Keratinocyte (primary cell): ENCODE results near the gene TECPR1. TPM values are rescaled to one million over a fixed set of nuclear protein-coding genes. Genes with fewer than 3 reads are reported as not detected.
A peak's percentile ranks its signal among the peaks of the same experiment; 100 is the strongest.

Source experiments
- DNase-seq: peaks from one replicate; pipeline ENCODE4 v3.0.0-alpha.2; 2011; ENCODE audit warnings: low read depth, missing footprints, low spot score
- FAIRE-seq: peaks from 2 replicates; lab custom pipeline; 2011; peaks lifted over from hg19 to GRCh38; lab: Jason Lieb, UNC
- H2AFZ ChIP-seq: 2 replicates; pipeline ENCODE4 v1.6.0; 2012; ENCODE audit warnings: low read length, control low read depth, inconsistent platforms; ENCODE audit not compliant: control insufficient read depth
- H3K27ac ChIP-seq: 2 replicates; pipeline ENCODE4 v1.5.1; 2011; ENCODE audit warnings: low read length; ENCODE audit not compliant: control insufficient read depth, insufficient read depth
- H3K27me3 ChIP-seq: 3 replicates; pipeline ENCODE4 v1.6.0; 2011; ENCODE audit warnings: low read length; ENCODE audit not compliant: control insufficient read depth, insufficient read depth; ENCODE audit errors: extremely low read depth
- H3K36me3 ChIP-seq, 2 experiments: 2 replicates in 1 of 2; 3 replicates in 1 of 2; pipeline ENCODE4 v1.5.1; 2011; ENCODE audit warnings: low read length in 2 of 2, mild to moderate bottlenecking in 1 of 2; ENCODE audit not compliant: control insufficient read depth in 2 of 2, insufficient read depth in 2 of 2; ENCODE audit errors: extremely low read depth in 1 of 2
- H3K4me1 ChIP-seq: 3 replicates; pipeline ENCODE4 v1.5.1; 2011; ENCODE audit warnings: low read length; ENCODE audit not compliant: control insufficient read depth, insufficient read depth; ENCODE audit errors: extremely low read depth
- H3K4me2 ChIP-seq: 3 replicates; pipeline ENCODE4 v1.6.0; 2011; ENCODE audit warnings: low read depth, low read length; ENCODE audit not compliant: control insufficient read depth, insufficient read depth; ENCODE audit errors: extremely low read depth
- H3K4me3 ChIP-seq, 3 experiments: fragments of 200-600 bp in 1 of 3; sonication (generic) in 1 of 3; 2 replicates in 2 of 3; 3 replicates in 1 of 3; pipeline ENCODE4 v1.5.1; 2011 to 2016; ENCODE audit warnings: low read length in 3 of 3, mild to moderate bottlenecking in 3 of 3, control low read depth in 2 of 3, inconsistent platforms in 1 of 3, low read depth in 1 of 3, mixed read lengths in 1 of 3, mixed run types in 1 of 3, moderate library complexity in 1 of 3; ENCODE audit not compliant: control insufficient read depth in 2 of 3, insufficient read depth in 2 of 3; ENCODE audit errors: extremely low read depth in 1 of 3
- H3K79me2 ChIP-seq: 2 replicates; pipeline ENCODE4 v1.6.0; 2012; ENCODE audit warnings: low read length; ENCODE audit not compliant: control insufficient read depth, insufficient read depth
- H3K9ac ChIP-seq: 3 replicates; pipeline ENCODE4 v1.6.0; 2011; ENCODE audit warnings: low read length; ENCODE audit not compliant: control insufficient read depth, insufficient read depth; ENCODE audit errors: extremely low read depth
- H3K9me1 ChIP-seq: 3 replicates; pipeline ENCODE4 v1.6.0; 2011; ENCODE audit warnings: low read length; ENCODE audit not compliant: control insufficient read depth, insufficient read depth; ENCODE audit errors: extremely low read depth
- H3K9me3 ChIP-seq: 2 replicates; pipeline ENCODE4 v1.5.1; 2012; ENCODE audit warnings: low read depth, low read length; ENCODE audit not compliant: control insufficient read depth
- H4K20me1 ChIP-seq: 3 replicates; pipeline ENCODE4 v1.6.0; 2011; ENCODE audit warnings: low read length; ENCODE audit not compliant: control insufficient read depth, insufficient read depth; ENCODE audit errors: extremely low read depth
- EZH2 ChIP-seq: IDR thresholded peaks from one replicate; pipeline ENCODE4 v1.6.1; 2012; ENCODE audit warnings: inconsistent platforms, mild to moderate bottlenecking, low read length, moderate library complexity
- dilution Hi-C: fragments of 300-500 bp; cut with MboI; formaldehyde crosslinking; loops from one replicate; pipeline ENCODE4 v1.7.0; 2020; ENCODE audit warnings: low sequenced_read_pairs; ENCODE audit not compliant: extremely low pct_ligation_motif_present
- polyA plus RNA-seq, 5 experiments: library from polyadenylated mRNA; depleted of rRNA in 3 of 5; stranded (reverse) in 3 of 5; stranded (forward) in 1 of 5; unstranded in 1 of 5; fragments of >200 nt; gene quantifications; 1 replicate in 1 of 5; 2 replicates in 3 of 5; 3 replicates in 1 of 5; pipeline versions ENCODE4 v1.2.1 to v1.2.3, GENCODE V29; 2011 to 2012; ENCODE audit warnings: missing spikeins in 2 of 5, low read depth in 1 of 5, low replicate concordance in 1 of 5
- TF ChIP-seq, protein P1 (sequence below), 3 experiments: IDR thresholded peaks in 1 of 3; conservative IDR thresholded peaks in 1 of 3; optimal IDR thresholded peaks in 1 of 3; 2 replicates in 2 of 3; 3 replicates in 1 of 3; pipeline versions ENCODE3 to v1.5.1; 2011; ENCODE audit warnings: low read length in 3 of 3, mild to moderate bottlenecking in 3 of 3, moderate library complexity in 2 of 3, control low read depth in 1 of 3, inconsistent platforms in 1 of 3; ENCODE audit not compliant: insufficient read depth in 2 of 3; ENCODE audit errors: extremely low read depth in 1 of 3

TECPR1 gene
- polyA plus RNA-seq, 1 donor (not counting 4 experiments of a cell fraction or from before 2014, with no cell fraction given): 2.4 TPM

- no peak for FAIRE-seq
- H4K20me1 ChIP-seq: no peaks in the 10 kb centered on the region
- H3K36me3 ChIP-seq: peaks cover 4 to 12% of the 10 kb centered on the region in 2 experiments
- no peaks in the 10 kb centered on the region for H3K9me3 ChIP-seq
- H3K4me1 ChIP-seq: peaks cover 31% of the 10 kb centered on the region
- TF ChIP-seq, protein P1, sequence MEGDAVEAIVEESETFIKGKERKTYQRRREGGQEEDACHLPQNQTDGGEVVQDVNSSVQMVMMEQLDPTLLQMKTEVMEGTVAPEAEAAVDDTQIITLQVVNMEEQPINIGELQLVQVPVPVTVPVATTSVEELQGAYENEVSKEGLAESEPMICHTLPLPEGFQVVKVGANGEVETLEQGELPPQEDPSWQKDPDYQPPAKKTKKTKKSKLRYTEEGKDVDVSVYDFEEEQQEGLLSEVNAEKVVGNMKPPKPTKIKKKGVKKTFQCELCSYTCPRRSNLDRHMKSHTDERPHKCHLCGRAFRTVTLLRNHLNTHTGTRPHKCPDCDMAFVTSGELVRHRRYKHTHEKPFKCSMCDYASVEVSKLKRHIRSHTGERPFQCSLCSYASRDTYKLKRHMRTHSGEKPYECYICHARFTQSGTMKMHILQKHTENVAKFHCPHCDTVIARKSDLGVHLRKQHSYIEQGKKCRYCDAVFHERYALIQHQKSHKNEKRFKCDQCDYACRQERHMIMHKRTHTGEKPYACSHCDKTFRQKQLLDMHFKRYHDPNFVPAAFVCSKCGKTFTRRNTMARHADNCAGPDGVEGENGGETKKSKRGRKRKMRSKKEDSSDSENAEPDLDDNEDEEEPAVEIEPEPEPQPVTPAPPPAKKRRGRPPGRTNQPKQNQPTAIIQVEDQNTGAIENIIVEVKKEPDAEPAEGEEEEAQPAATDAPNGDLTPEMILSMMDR (optimal IDR thresholded peaks at IDR 0.05 in 1 of 3, IDR thresholded peaks at IDR 0.05 in 1 of 3, conservative IDR thresholded peaks at IDR 0.05 in 1 of 3; ENCODE audit: extremely low read depth in 1 of 3, insufficient read depth in 2 of 3, low read length in 3 of 3): no peak
- no peak for TF ChIP-seq EZH2
- peak within 1 kb of the TSS; percentile 69 to 89 (median 81) for H3K4me3 ChIP-seq
- no peaks in the 10 kb centered on the region for H3K27me3 ChIP-seq
- H3K9ac ChIP-seq: peak within 1 kb of the TSS; percentile 78
- DNase-seq: no peak
- H3K4me2 ChIP-seq: peak within 1 kb of the TSS; percentile 96
- H3K79me2 ChIP-seq: peaks cover 36% of the 10 kb centered on the region
- peaks cover 2% of the 10 kb centered on the region for H3K9me1 ChIP-seq
- dilution Hi-C loops: no loop called here
- peak within 1 kb of the TSS; percentile 80 for H2AFZ ChIP-seq
- peak within 1 kb of the TSS; percentile 78 for H3K27ac ChIP-seq
Observed at GRCh38 chr7:98280791-98281756, 29.0 kb upstream of the TECPR1 start, which contains the start of gene BRI3. TSS of gene BRI3 (plus strand) at chr7:98281686. CDS start at chr7:98281796, 110 bp downstream.

- H3K9me1 ChIP-seq: peaks cover under 1% of the 10 kb centered on the region
- H3K4me1 ChIP-seq: peaks cover 23% of the 10 kb centered on the region
- no peak overlapping the region for H3K4me3 ChIP-seq
- no peak for DNase-seq
- no peak overlapping the region for H2AFZ ChIP-seq
- peaks cover 4 to 12% of the 10 kb centered on the region in 2 experiments for H3K36me3 ChIP-seq
- H3K9me3 ChIP-seq: no peaks in the 10 kb centered on the region
- TF ChIP-seq EZH2: no peak
- TF ChIP-seq, protein P1 (optimal IDR thresholded peaks at IDR 0.05 in 1 of 3, IDR thresholded peaks at IDR 0.05 in 1 of 3, conservative IDR thresholded peaks at IDR 0.05 in 1 of 3; ENCODE audit: extremely low read depth in 1 of 3, insufficient read depth in 2 of 3, low read length in 3 of 3): no peak
- no peaks in the 10 kb centered on the region for H3K27me3 ChIP-seq
- H3K9ac ChIP-seq: peak overlapping the region; percentile 61
- H4K20me1 ChIP-seq: no peaks in the 10 kb centered on the region
- dilution Hi-C loops: no loop called here
- peak overlapping the region; percentile 93 for H3K4me2 ChIP-seq
- peak overlapping the region; percentile 40 for H3K27ac ChIP-seq
- FAIRE-seq: no peak
- H3K79me2 ChIP-seq: peaks cover 28% of the 10 kb centered on the region
Observed at GRCh38 chr7:98280296-98280695, 28.3 kb upstream of the TECPR1 start.
